GM12892 (cell line): ENCODE results near the gene HK1.

Experiments used
- POLR2A ChIP-seq: IDR thresholded peaks from 2 replicates; pipeline ENCODE4 v1.6.1; 2011; ENCODE audit warnings: low read depth, low read length, control low read depth
- POLR2AphosphoS5 ChIP-seq: IDR thresholded peaks from 2 replicates; pipeline ENCODE4 v1.6.1; 2011; ENCODE audit warnings: low read depth, low read length, control low read depth
- TAF1 ChIP-seq: IDR thresholded peaks from 2 replicates; pipeline ENCODE4 v1.6.1; 2011; ENCODE audit warnings: low read depth, mild to moderate bottlenecking, control low read depth, low read length, borderline replicate concordance

DNA sequence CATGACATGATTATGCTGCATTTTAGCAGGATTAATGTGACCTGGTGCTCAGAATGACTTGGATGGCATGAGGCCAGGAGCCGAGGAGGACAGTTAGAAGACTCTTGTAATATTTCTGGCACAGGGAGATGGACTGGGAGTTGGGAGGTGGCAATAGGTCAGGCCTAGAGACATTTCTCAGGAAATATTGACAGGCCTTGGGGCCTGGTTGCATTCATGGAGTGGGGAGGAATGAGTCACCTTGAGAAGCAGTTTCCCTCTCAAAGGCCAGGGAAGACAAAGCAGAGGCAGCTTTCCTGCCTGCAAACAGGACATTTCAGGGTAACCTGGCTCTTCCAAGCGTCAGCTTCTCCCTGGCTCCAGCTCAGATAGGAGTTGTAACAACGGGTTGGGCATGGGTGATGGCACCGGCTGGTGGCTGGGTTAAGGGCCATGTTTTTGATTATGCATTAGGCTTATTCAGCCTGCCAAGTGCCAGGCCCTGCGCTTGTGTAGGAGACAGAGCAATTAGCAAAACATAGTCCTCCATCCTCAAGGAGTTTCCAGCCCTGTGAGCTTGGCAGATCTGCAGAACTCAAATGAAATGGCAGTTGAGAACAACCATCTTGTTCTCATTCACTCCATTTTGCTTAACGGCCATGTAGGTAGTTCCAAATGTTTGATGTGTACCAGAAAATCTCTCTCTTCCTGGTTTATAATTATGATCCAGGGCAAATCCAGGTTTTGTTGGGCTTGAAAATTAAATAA is 38.2 kb downstream of the HK1 start:
- TF ChIP-seq POLR2A (no peak), POLR2AphosphoS5 (no peak), TAF1 (no peak)
